ACHN (cell line): ENCODE data around the gene PHACTR2.
"Not testable (repeated sequence)": the region's sequence is repeated elsewhere in the genome, so short reads cannot be mapped to it uniquely, and the experiment has no call there.

Experiments
- DNase-seq: peaks from one replicate; pipeline ENCODE4 v3.0.0-alpha.2; 2015
- in situ Hi-C: cut with HindIII; loops from 2 replicates; pipeline ENCODE4 v1.10.0; 2017; ENCODE audit warnings: low sequenced_read_pairs, low pct_ligation_motif_present, low pct_unique_long_range_greater_than_20kb

PHACTR2 gene

GRCh38 chr6:143867236-143867635 lies 189.5 kb downstream of the PHACTR2 start:
- in situ Hi-C loops: no loop called here
- DNase-seq: no peak

GRCh38 chr6:143868808-143869207 lies 191.0 kb downstream of the PHACTR2 start:
- in situ Hi-C loops, DNase-seq: not testable (repeated sequence)

- in situ Hi-C loops, DNase-seq: not testable (repeated sequence)
Measured at GRCh38 chr6:143871202-143871730, 193.5 kb downstream of the PHACTR2 start.

GRCh38 chr6:143872201-143872600 lies 194.4 kb downstream of the PHACTR2 start:
- DNase-seq: no peak
- in situ Hi-C loops: no loop called here

- DNase-seq, in situ Hi-C loops: not testable (repeated sequence)
Measured at GRCh38 chr6:143873600-143873999, 195.8 kb downstream of the PHACTR2 start.

- in situ Hi-C loops, DNase-seq: not testable (repeated sequence)
Measured at GRCh38 chr6:143874503-143874902, 196.7 kb downstream of the PHACTR2 start.

GRCh38 chr6:143877584-143878271 lies 200.0 kb downstream of the PHACTR2 start:
- no peak for DNase-seq
- in situ Hi-C loops: no loop called here

- no peak for DNase-seq
- in situ Hi-C loops: no loop called here
Measured at GRCh38 chr6:143878272-143878760, 200.6 kb downstream of the PHACTR2 start.

GRCh38 chr6:143880412-143880811 lies 202.6 kb downstream of the PHACTR2 start:
- in situ Hi-C loops: no loop called here
- DNase-seq: no peak
